Measurements from ENCODE around the gene CHRNG.

The CHRNG gene

DNA sequence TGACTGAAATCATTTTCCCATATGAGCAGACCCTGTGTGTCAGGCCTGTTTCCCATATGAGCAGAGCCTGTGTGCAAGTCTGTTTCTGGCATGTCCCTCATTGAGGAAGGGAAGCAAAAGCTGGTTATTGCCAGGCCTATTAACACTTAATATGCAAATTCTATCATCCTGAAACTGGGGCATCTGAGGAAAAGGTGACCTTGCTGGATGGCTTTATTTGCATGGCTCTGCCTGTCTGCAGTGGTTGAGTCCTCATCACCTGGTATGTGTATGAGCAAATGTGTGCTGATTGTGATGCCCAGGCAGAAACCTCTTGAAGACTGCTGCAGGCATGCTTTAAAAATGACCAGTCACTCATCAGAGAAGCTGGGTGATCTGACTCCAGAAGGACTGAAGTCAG lies 42.2 kb downstream of the CHRNG start:
- no peak for DNase-seq

DNA sequence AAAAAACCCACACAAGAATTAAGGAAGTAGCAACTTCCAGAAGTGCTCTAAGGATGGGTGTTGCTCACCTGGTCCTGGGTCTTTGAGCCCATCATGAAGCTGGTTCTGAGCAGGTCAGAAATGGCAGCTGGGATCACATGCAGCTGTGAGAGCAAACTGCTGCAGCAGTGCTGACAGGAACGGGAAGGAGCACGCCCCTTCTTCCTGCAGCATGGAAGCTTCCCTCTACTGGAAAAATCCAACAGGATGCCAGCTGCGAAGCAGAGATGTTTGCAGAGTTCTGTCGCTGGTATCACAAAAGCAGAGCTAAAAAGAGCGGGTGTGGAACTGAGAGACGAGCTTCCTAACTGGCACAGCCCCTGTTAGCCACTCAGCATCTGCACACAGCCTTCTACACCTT lies 44.7 kb downstream of the CHRNG start:
- DNase-seq: no peak

DNA sequence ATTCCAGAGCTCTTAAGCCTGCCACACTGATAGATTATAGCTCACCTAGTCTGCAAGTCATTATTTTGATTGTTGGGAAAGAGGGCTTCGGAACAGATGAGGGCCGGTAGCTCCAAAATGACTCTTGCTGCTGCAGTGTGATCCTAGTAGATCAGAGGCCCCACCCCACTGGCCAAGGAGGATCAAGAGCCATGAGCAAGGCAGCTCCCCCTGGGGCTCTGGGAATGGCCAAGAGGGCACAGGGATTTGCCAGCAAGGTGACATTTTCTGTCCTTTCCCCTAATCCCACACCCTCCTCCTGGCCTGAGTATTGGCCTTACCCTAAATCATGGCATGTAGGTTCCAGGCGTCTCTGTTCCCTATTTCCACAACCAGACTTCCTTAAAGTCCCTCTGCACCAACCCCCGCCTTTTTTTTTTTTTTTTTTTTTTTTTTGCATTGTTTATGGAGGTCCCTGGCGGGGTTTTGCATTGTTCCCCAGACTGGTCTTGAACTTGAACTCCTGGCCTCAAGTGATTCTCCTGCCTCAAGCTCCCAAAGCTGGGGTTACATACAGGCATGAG lies 47.5 kb downstream of the CHRNG start:
- DNase-seq: no peak

DNA sequence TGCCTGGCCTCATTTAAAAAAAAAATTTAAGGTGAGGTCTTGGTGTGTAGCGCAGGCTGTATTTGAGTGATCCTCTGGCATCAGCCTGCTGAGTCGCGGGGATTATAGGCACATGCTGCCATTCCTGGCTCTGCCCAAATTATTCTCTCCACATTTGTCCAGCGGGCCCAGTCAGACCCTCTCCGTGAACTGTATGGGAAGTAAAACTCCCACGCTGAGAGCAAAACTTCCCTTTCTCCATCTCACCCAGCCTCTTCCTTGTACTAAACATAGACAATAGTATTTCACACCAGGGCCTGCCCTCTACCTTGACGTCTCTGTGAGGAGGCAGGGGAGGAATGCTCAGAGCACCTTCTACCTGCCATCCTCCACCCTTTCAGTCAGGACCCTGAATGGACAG lies 48.0 kb downstream of the CHRNG start:
- DNase-seq: no peak

DNA sequence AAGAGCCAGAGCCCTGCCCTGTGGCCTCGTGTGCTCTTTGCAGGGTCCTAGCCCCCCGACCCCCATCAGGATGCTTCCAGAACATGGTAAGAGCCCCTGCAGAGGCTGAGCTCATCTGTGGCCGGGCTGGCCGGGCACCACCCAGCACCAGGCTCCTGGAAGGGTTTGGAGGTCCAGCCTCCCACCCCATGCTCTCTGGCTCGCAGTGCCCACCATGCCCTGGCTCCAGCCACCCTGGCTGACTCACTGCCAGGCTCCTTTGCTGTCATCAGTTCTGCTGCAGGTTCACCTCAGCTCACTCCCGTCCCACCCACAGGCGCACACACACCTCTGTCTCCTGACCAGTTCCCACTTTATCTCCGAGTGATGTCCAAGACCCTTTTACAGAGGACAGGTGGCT lies 48.5 kb downstream of the CHRNG start:
- no peak for DNase-seq

DNA sequence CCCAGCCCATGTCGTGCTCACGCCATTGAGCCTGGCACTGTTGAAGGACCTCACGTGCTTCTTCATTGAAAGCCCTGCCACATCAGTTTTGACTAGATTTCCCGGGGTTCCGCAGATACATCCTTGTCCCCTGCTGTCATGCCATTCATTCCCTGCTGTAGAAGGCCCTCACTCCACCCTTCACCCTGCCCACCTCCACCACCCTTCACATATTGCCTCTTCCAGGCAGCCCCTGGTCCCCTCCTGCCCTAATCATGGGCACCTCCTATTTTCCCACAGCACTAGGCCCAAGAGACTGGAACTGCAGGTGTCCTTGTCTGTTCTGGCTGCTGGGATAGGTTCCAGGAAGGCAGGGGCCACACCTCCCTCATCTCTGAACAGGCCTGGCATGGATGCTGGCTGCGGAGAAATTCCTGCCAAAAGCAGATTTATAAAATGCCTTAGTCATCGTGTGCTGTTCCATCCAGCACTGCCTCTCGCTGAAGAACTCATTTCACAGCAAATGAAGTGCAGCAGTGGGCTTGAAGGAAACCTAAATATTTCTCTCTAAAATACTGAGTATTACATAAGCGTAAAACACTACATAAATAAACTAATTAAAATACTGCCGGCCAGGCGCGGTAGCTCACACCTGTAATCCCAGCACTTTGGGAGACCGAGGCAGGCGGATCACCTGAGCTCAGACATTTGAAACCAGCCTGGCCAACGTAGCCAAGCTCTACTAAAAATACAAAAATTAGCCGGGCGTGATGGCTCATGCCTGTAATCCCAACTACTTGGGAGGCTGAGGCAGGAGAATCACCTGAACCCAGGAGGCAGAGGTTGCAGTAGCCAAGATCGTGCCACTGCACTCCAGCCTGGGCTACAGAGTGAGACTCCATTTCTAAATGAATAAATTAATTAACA lies 49.4 kb downstream of the CHRNG start:
- DNase-seq: no peak

DNA sequence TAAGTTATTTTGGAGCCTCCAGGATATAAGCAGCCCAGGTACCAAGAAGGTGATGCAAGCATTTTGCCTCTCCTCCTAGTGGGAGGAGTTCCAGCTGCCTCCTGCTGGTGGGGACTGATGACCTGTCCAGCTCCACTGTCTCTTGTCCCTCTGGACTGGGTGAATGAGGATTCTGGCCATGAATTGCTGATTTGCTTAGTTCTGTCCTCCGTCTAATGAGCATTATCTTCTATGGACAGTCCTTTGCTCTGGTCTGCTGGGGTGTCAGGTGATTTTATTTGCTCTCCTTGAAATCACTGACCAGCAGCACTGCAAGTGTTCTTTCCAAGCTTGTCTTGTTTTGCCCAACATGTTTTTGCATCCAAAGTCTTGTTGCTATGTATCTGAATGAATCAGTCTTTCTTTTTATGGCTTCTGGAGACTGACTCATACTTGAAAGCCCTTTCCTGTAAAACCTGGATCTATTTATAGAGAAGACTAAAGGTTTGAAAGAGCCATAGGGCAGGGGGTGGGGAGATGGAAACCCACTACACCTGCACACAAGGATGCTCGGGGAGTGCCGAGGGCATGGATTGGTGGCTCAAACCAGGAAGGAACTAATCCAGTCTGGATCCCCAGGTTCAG lies 53.4 kb downstream of the CHRNG start:
- DNase-seq: no peak

DNA sequence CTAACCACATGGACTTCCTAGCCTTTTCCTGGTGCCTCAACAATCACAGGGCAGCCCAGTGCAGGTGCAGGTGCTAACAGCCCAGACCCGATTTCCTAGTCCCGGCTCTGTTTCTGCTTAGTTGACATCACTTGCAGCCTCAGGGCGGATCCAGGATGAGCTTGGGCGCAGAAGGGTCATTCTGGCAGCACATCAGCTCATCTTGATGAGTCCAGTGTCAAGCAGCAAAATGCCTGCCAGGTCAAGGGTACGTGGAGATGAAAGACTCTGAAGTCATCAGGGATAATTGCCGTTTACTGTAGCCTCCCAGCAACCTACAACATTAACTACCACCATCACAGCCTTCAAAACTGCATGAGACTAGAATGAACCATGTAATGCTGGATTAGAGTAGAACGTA lies 54.5 kb downstream of the CHRNG start:
- no peak for DNase-seq

All from activated CD8-positive, alpha-beta memory T cell treated with anti-CD3 and anti-CD28 coated beads, Interleukin-2, amount 50 U/mL, for 48 hours (primary cell).